Tibial nerve (tissue), 4 donors: ENCODE data around the gene TM9SF2.

Experiments
- EP300 ChIP-seq, 2 donors: sonication (generic); formaldehyde crosslinking; IDR thresholded peaks; one replicate each; pipeline ENCODE4 v1.6.1; 2017; ENCODE audit warnings: antibody characterized with exemption in 2 of 2, mild to moderate bottlenecking in 1 of 2
- TF ChIP-seq, protein P1 (sequence below), 5 experiments: fragments of 200-600 bp in 3 of 5; fragments of 450-650 bp in 2 of 5; sonication (generic) in 3 of 5; IDR thresholded peaks; one replicate each; pipeline ENCODE4 v1.5.1; 2016 to 2019; ENCODE audit warnings: antibody characterized with exemption in 5 of 5, mild to moderate bottlenecking in 3 of 5, moderate library complexity in 2 of 5

DNA sequence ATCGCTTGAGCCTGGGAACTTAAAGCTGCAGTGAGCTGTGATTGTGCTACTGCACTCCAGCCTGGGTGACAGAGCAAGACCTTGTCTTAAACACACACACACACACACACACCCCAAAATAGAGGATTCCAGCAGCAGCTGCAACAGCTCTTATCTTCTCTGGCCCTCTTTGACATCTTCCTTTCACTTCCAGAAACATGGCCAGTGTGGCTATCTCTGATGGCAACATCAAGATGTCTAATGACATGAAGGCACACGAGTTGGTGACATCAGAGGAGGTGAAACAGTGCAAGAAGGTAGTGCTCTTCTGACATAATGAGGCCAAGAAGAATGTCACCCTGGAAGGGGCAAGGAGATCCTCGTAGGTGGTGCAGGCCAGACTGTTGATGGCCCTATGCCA, 81.2 kb downstream of the TM9SF2 start:
- TF ChIP-seq EP300 (IDR thresholded peaks at IDR 0.05), result no peak
- TF ChIP-seq, protein P1, sequence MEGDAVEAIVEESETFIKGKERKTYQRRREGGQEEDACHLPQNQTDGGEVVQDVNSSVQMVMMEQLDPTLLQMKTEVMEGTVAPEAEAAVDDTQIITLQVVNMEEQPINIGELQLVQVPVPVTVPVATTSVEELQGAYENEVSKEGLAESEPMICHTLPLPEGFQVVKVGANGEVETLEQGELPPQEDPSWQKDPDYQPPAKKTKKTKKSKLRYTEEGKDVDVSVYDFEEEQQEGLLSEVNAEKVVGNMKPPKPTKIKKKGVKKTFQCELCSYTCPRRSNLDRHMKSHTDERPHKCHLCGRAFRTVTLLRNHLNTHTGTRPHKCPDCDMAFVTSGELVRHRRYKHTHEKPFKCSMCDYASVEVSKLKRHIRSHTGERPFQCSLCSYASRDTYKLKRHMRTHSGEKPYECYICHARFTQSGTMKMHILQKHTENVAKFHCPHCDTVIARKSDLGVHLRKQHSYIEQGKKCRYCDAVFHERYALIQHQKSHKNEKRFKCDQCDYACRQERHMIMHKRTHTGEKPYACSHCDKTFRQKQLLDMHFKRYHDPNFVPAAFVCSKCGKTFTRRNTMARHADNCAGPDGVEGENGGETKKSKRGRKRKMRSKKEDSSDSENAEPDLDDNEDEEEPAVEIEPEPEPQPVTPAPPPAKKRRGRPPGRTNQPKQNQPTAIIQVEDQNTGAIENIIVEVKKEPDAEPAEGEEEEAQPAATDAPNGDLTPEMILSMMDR (IDR thresholded peaks at IDR 0.05), result no peak
